Naive thymus-derived CD4-positive, alpha-beta T cell (primary cell): ENCODE data around the gene DYNC1I2. TPM values are rescaled to one million over a fixed set of nuclear protein-coding genes. Genes with fewer than 3 reads are reported as not detected.

Source experiments
- ATAC-seq: fragments of 150-1000 bp; cut with Tn5 transposase; 2 replicates; pipeline ENCODE4 v1.10.0; 2021; ENCODE audit warnings: mild to moderate bottlenecking, moderate library complexity
- CTCF ChIA-PET: fragments of 350-600 bp; sonication (Branson Sonifier 250); formaldehyde crosslinking; loops from one replicate; lab custom pipeline; 2021; ENCODE audit warnings: antibody characterized with exemption; lab: Charles Lee
- POLR2A ChIA-PET: fragments of 350-600 bp; sonication (Branson Sonifier 250); formaldehyde crosslinking; loops from one replicate; lab custom pipeline; 2021; ENCODE audit warnings: antibody characterized with exemption, inconsistent platforms; lab: Charles Lee
- DNase-seq, 9 donors: peaks; one replicate each; pipeline versions ENCODE4 v3.0.0 to v3.0.0-alpha.2; 2020 to 2022; ENCODE audit warnings: mixed read lengths in 1 of 9
- H3K27ac ChIP-seq: one replicate; pipeline ENCODE4 v1.7.0; 2013; ENCODE audit warnings: mild to moderate bottlenecking, low read depth, low read length, moderate library complexity
- H3K27me3 ChIP-seq, 2 donors: one replicate each; pipeline ENCODE4 v1.7.0; 2013; ENCODE audit warnings: low read length in 2 of 2, mild to moderate bottlenecking in 2 of 2, moderate library complexity in 2 of 2; ENCODE audit not compliant: control insufficient read depth in 2 of 2, insufficient read depth in 2 of 2
- H3K36me3 ChIP-seq, 3 experiments: 1 replicate in 2 of 3; 2 replicates in 1 of 3; pipeline ENCODE4 v1.7.0; 2013; ENCODE audit warnings: low read length in 3 of 3, mild to moderate bottlenecking in 3 of 3, moderate library complexity in 1 of 3; ENCODE audit not compliant: insufficient read depth in 3 of 3, control insufficient read depth in 2 of 3
- H3K4me1 ChIP-seq, 2 donors: one replicate each; pipeline ENCODE4 v1.7.0; 2013; ENCODE audit warnings: low read length in 2 of 2, mild to moderate bottlenecking in 2 of 2, moderate library complexity in 1 of 2; ENCODE audit not compliant: control insufficient read depth in 2 of 2, insufficient read depth in 2 of 2
- H3K4me3 ChIP-seq: 2 replicates; pipeline ENCODE4 v1.7.0; 2013; ENCODE audit warnings: mild to moderate bottlenecking, low read length
- H3K9me3 ChIP-seq, 3 experiments: 1 replicate in 2 of 3; 2 replicates in 1 of 3; pipeline ENCODE4 v1.7.0; 2013; ENCODE audit warnings: low read length in 3 of 3; ENCODE audit not compliant: control insufficient read depth in 2 of 3
- H3K27ac Mint-ChIP-seq, 9 donors: one replicate each; pipeline ENCODE4 v1.8.0; 2020 to 2022; ENCODE audit warnings: mixed read lengths in 9 of 9, mild to moderate bottlenecking in 8 of 9, moderate library complexity in 5 of 9, inconsistent platforms in 2 of 9
- H3K27me3 Mint-ChIP-seq, 5 donors: one replicate each; pipeline ENCODE4 v1.8.0; 2021 to 2022; ENCODE audit warnings: mixed read lengths in 5 of 5, mild to moderate bottlenecking in 1 of 5
- H3K36me3 Mint-ChIP-seq, 5 donors: one replicate each; pipeline ENCODE4 v1.8.0; 2020 to 2022; ENCODE audit warnings: mixed read lengths in 5 of 5, mild to moderate bottlenecking in 3 of 5, inconsistent platforms in 1 of 5
- H3K4me1 Mint-ChIP-seq, 7 donors: one replicate each; pipeline ENCODE4 v1.8.0; 2020 to 2022; ENCODE audit warnings: mixed read lengths in 7 of 7, mild to moderate bottlenecking in 3 of 7, inconsistent platforms in 1 of 7
- H3K4me3 Mint-ChIP-seq, 10 donors: one replicate each; pipeline ENCODE4 v1.8.0; 2020 to 2022; ENCODE audit warnings: mild to moderate bottlenecking in 10 of 10, mixed read lengths in 10 of 10, moderate library complexity in 6 of 10, inconsistent platforms in 2 of 10
- H3K9me3 Mint-ChIP-seq, 11 donors: one replicate each; pipeline ENCODE4 v1.8.0; 2020 to 2022; ENCODE audit warnings: mixed read lengths in 11 of 11, mild to moderate bottlenecking in 4 of 11, inconsistent platforms in 1 of 11, moderate library complexity in 1 of 11
- intact Hi-C, 2 donors: fragments of 100-400 bp; cut with micrococcal nuclease; formaldehyde crosslinking; loops; one replicate each; pipeline ENCODE4 v1.15.1; 2023
- polyA plus RNA-seq, 2 donors: library from polyadenylated mRNA; unstranded; fragments of 300-500 nt; fragmentation: Illumina TruSeq; gene quantifications; one replicate each; pipeline ENCODE4 v1.2.3, GENCODE V29; 2021
- total RNA-seq, 6 experiments: library from RNA in 5 of 6; stranded (reverse) in 5 of 6; gene quantifications; 1 replicate in 5 of 6; 2 replicates in 1 of 6; pipeline ENCODE4 v1.2.3 and lab custom pipeline; 2021 to 2026

The DYNC1I2 gene
- total and polyA plus RNA-seq, 7 experiments from 2014 or later, result 21.1 to 57.0 (median 32.8) TPM

DNA sequence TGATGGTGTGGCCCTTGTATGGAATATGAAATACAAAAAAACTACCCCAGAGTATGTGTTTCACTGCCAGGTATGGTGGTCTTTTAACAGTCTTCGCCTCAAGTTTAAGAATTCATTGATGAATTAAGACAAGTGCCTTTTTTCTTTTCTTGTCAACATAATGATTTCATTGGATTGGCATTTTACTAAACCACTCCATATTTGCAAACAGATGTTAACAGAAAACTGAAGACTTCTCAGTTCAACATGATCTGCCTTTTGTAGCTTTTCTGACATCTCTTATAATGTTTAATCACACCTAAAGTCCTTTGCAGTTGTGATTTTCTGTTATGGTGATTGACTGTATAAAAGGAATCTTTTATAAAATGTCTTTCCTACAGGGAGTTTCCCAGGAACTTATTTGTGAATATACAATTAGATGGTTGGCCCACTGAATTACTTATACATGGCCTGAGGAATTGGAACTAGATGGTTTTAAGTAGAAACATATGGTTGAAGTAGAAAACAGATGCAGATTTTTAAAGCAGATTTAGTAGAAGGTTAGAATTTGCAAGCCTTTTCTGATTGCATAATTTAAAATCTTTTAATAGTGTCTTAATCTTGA lies 39.7 kb downstream of the DYNC1I2 start:
- Histone ChIP-seq H3K4me1 (no peaks in the 10 kb centered on the region), H3K27me3 (no peaks in the 10 kb centered on the region), H3K27ac (no peak overlapping the region), H3K9me3 (no peaks in the 10 kb centered on the region), H3K4me3 (no peak overlapping the region), H3K36me3 (peaks cover 9 to 51% (median 13%) of the 10 kb centered on the region in 3 experiments)
- Mint-ChIP-seq H3K4me3 (no peak overlapping the region), H3K9me3 (no peaks in the 10 kb centered on the region), H3K36me3 (peaks cover 19 to 56% (median 48%) of the 10 kb centered on the region in 5 donors), H3K27me3 (no peaks in the 10 kb centered on the region), H3K27ac (no peak overlapping the region), H3K4me1 (no peaks in the 10 kb centered on the region)
- ChIA-PET POLR2A (no interaction called here), CTCF (no interaction called here)
- no peak for DNase-seq
- intact Hi-C loops, result no loop called here
- no peak for ATAC-seq

DNA sequence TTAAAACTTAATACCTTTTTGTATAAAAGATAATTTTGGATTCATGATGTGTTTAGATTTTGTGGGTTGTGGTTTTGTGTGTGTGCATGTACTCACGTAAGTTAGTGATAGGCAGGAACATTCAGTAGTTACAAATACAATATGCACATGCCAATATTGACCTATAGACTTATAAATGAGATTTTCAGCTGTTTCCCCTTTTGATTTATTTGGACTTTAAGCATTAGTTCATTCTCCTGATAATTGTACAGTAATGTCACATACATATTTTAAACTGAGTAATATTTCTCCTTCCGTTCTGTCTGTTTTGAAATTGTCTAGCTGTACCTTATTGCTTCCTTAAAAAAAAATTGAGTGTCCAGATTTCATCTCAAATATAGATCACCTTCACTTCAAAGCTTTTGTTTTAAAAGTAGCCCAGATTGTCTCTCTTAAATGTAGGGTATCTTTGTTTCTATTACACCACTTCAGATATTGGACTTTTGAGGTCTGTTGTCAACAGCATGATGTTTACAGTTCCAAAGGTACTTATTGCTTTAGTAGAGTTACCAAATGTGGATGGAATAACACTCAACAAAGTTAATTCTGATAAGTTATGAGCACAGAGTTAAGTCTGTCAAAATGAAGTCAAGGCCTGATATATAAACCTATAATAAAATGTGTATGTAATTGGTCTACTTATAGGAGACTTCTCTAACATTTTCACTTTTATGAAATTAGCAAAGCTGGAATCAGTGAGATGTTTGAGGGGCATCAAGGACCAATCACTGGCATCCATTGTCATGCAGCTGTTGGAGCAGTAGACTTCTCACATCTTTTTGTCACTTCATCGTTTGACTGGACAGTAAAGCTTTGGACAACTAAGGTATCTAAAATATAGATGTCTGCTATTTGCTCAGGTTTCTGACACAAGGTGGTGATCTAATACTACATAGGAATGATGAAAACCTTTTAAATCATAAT lies 42.0 kb downstream of the DYNC1I2 start:
- Mint-ChIP-seq H3K4me3 (no peak overlapping the region), H3K4me1 (peaks cover 0 to 1% (median 0%) of the 10 kb centered on the region in 7 donors), H3K9me3 (no peaks in the 10 kb centered on the region), H3K27ac (peak overlapping the region in 1 of 9 donors; percentile 45), H3K27me3 (no peaks in the 10 kb centered on the region), H3K36me3 (peaks cover 26 to 68% (median 53%) of the 10 kb centered on the region in 5 donors)
- no peak overlapping the region for H3K4me3 ChIP-seq
- POLR2A ChIA-PET, result no interaction called here
- no peak for DNase-seq
- peaks cover 9 to 45% (median 18%) of the 10 kb centered on the region in 3 experiments for H3K36me3 ChIP-seq
- intact Hi-C loops, result no loop called here
- H3K9me3 ChIP-seq, result no peaks in the 10 kb centered on the region
- ATAC-seq, result no peak
- H3K27me3 ChIP-seq, result no peaks in the 10 kb centered on the region
- H3K4me1 ChIP-seq, result no peaks in the 10 kb centered on the region
- H3K27ac ChIP-seq, result no peak overlapping the region
- CTCF ChIA-PET, result no interaction called here

DNA sequence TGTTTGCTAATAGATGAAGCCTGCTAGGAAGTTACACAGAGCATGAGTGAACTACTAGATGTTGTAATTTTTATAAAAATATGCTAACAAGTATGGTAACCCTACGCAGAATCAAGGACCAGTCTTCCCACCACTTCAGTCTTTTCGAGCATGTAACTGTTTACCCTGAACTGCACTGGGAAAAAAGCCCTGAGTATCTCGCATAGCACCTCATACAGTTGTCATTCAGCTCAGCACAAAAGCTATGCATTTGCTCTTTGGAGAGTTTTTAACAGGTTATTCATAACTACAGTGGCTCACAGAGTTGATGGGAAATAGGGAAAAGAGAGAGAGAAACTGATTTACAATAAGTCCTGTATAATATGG lies 42.7 kb downstream of the DYNC1I2 start:
- Histone ChIP-seq H3K4me3 (no peak overlapping the region), H3K4me1 (no peaks in the 10 kb centered on the region), H3K27me3 (no peaks in the 10 kb centered on the region), H3K36me3 (peaks cover 9 to 43% (median 18%) of the 10 kb centered on the region in 3 experiments), H3K27ac (no peak overlapping the region), H3K9me3 (no peaks in the 10 kb centered on the region)
- Mint-ChIP-seq H3K4me3 (no peak overlapping the region), H3K4me1 (peaks cover 0 to 1% (median 0%) of the 10 kb centered on the region in 7 donors), H3K27me3 (no peaks in the 10 kb centered on the region), H3K9me3 (no peaks in the 10 kb centered on the region), H3K36me3 (peaks cover 28 to 74% (median 56%) of the 10 kb centered on the region in 5 donors), H3K27ac (no peak overlapping the region)
- ATAC-seq (no peak), DNase-seq (no peak)
- POLR2A ChIA-PET, result no interaction called here
- CTCF ChIA-PET, result no interaction called here
- intact Hi-C loops, result no loop called here

DNA sequence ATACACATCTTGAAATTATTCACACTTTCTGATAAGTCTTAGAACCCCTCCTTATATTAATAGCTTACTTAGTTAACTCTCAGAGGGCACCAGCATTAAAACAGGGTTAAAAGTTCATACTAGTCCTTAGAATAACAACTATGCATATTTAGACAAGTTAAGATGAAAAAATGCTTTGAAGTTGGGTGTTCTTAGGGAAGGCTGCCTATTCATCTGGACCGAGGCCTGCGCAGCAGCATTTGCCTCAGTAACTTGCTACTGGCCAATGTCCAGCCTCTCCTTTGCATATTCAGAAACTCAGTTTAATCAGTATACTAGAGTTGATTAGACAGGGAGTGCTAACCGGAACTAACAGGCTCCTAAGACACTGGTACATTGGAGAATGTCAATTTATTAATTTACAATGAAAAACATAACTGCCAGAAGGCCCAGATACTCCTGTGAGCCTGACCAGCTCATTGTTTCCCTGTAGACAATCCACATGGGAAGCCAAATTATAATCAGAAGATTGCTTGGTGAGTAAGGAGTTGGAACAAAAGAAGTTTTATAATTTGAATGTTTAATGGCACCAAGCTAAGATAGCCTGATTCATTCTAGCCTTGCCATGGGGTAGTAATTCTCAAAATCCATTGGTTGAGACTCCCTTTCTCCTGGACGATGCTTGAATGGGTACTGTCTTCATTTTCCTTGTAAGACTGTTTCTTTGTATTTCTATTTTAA lies 48.9 kb downstream of the DYNC1I2 start:
- Mint-ChIP-seq H3K27ac (no peak overlapping the region), H3K4me1 (peaks cover 0 to 4% (median 3%) of the 10 kb centered on the region in 7 donors), H3K4me3 (no peak overlapping the region), H3K36me3 (peaks cover 17 to 73% (median 54%) of the 10 kb centered on the region in 5 donors), H3K9me3 (no peaks in the 10 kb centered on the region), H3K27me3 (no peaks in the 10 kb centered on the region)
- no peak overlapping the region for H3K27ac ChIP-seq
- H3K36me3 ChIP-seq, result peaks cover 0 to 26% (median 6%) of the 10 kb centered on the region in 3 experiments
- no peak for DNase-seq
- intact Hi-C loops, result no loop called here
- H3K9me3 ChIP-seq, result no peaks in the 10 kb centered on the region
- H3K4me3 ChIP-seq, result no peak overlapping the region
- ATAC-seq, result no peak
- H3K27me3 ChIP-seq, result no peaks in the 10 kb centered on the region
- no peaks in the 10 kb centered on the region for H3K4me1 ChIP-seq
- ChIA-PET POLR2A (no interaction called here), CTCF (no interaction called here)

DNA sequence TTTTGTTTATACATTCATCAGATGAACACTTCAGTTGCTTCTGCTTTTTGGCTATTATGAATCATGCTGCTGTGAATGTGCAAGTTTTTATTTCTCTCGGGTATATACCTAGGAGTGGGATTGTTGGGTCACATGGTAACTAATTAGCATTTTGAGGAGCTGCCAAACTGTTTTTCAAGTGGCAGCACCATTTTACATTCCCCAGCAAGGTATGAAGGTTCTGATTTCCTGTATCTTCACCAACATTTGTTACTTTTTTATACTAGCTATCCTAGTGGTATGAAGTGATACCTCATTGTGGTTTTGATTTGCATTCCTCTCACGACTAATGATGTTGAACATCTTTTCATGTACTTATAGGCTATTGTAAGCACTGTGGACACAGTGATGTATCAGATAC lies 53.9 kb downstream of the DYNC1I2 start:
- no peak overlapping the region for H3K4me3 ChIP-seq
- intact Hi-C loops, result no loop called here
- H3K27ac Mint-ChIP-seq, result no peak overlapping the region
- H3K9me3 ChIP-seq, result no peaks in the 10 kb centered on the region
- H3K36me3 Mint-ChIP-seq, result peaks cover 12 to 64% (median 48%) of the 10 kb centered on the region in 5 donors
- DNase-seq (no peak), ATAC-seq (no peak)
- H3K9me3 Mint-ChIP-seq, result no peaks in the 10 kb centered on the region
- H3K4me1 Mint-ChIP-seq, result peaks cover 0 to 8% (median 3%) of the 10 kb centered on the region in 7 donors
- ChIA-PET CTCF (no interaction called here), POLR2A (no interaction called here)
- H3K27me3 ChIP-seq, result no peaks in the 10 kb centered on the region
- H3K4me3 Mint-ChIP-seq, result no peak overlapping the region
- no peaks in the 10 kb centered on the region for H3K4me1 ChIP-seq
- H3K27me3 Mint-ChIP-seq, result no peaks in the 10 kb centered on the region
- H3K36me3 ChIP-seq, result peaks cover 9 to 36% (median 11%) of the 10 kb centered on the region in 3 experiments
- no peak overlapping the region for H3K27ac ChIP-seq

DNA sequence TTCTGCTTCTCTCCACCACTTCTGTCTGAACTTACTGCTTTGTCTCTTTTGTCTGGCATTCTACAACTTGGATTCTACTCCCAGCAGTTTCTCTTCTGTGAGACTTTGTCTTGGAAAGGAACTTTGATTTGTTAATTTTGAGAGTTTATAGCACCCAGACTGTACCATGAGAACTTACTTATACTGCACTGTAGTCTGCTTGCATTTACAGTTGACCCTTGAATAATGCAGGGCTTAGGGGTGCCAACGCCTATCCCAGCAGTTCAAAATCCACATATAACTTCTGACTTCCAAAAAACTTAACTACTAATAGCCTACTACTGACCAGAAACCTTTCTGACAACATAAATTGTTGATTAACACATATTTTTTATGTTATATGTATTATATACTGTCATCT lies 55.5 kb downstream of the DYNC1I2 start:
- H3K36me3 ChIP-seq, result peaks cover 9 to 30% (median 11%) of the 10 kb centered on the region in 3 experiments

More for the DNA sequence above, 55.5 kb downstream of the DYNC1I2 start:
- Histone ChIP-seq H3K4me1 (no peaks in the 10 kb centered on the region), H3K27ac (no peak overlapping the region), H3K4me3 (no peak overlapping the region), H3K9me3 (no peaks in the 10 kb centered on the region), H3K27me3 (no peaks in the 10 kb centered on the region)
- Mint-ChIP-seq H3K27ac (no peak overlapping the region), H3K4me1 (peaks cover 0 to 8% (median 3%) of the 10 kb centered on the region in 7 donors), H3K27me3 (no peaks in the 10 kb centered on the region), H3K4me3 (no peak overlapping the region), H3K9me3 (no peaks in the 10 kb centered on the region), H3K36me3 (peaks cover 12 to 58% (median 40%) of the 10 kb centered on the region in 5 donors)
- intact Hi-C loops, result no loop called here
- no peak for ATAC-seq
- no peak for DNase-seq
- ChIA-PET POLR2A (no interaction called here), CTCF (no interaction called here)
